H1 (cell line): ENCODE data around the gene ELANE. TPM values are rescaled to one million over a fixed set of nuclear protein-coding genes. Genes with fewer than 3 reads are reported as not detected.

Experiments used
- CTCF ChIA-PET: fragments of 300-600 bp; sonication (Branson Sonifier 250); formaldehyde crosslinking; loops from one replicate; lab custom pipeline; 2021; ENCODE audit not compliant: partially characterized antibody; lab: Charles Lee
- POLR2A ChIA-PET: fragments of 300-600 bp; sonication (Branson Sonifier 250); formaldehyde crosslinking; loops from one replicate; lab custom pipeline; 2021; ENCODE audit warnings: inconsistent platforms; ENCODE audit not compliant: partially characterized antibody; lab: Charles Lee
- DNase-seq, 2 experiments: peaks; one replicate each; pipeline versions ENCODE4 v3.0.0 to v3.0.0-alpha.2; 2010 to 2022; ENCODE audit warnings: low spot score in 2 of 2, low read depth in 1 of 2, mixed read lengths in 1 of 2
- FAIRE-seq: peaks from 2 replicates; lab custom pipeline; 2011; peaks lifted over from hg19 to GRCh38; lab: Jason Lieb, UNC
- H2AFZ ChIP-seq: 2 replicates; pipeline ENCODE4 v1.8.1; 2012; ENCODE audit warnings: low read length, inconsistent platforms
- H2AK5ac ChIP-seq: 2 replicates; pipeline ENCODE4 v1.6.1; 2013; ENCODE audit warnings: low read depth, low read length
- H2BK120ac ChIP-seq: replicated peaks from 2 replicates; pipeline ENCODE3; 2013; ENCODE audit warnings: low read depth, low read length, inconsistent platforms
- H2BK12ac ChIP-seq: 2 replicates; pipeline ENCODE4 v1.6.1; 2013; ENCODE audit warnings: low read depth, low read length
- H2BK15ac ChIP-seq: 2 replicates; pipeline ENCODE4 v1.6.1; 2013; ENCODE audit warnings: low read length
- H2BK20ac ChIP-seq: 2 replicates; pipeline ENCODE4 v1.6.1; 2013; ENCODE audit warnings: low read length
- H2BK5ac ChIP-seq: 2 replicates; pipeline ENCODE4 v1.6.1; 2013; ENCODE audit warnings: low read depth, low read length
- H3K14ac ChIP-seq: 2 replicates; pipeline ENCODE4 v1.6.1; 2013; ENCODE audit warnings: inconsistent platforms; ENCODE audit not compliant: insufficient read length
- H3K18ac ChIP-seq: 2 replicates; pipeline ENCODE4 v1.6.1; 2013; ENCODE audit warnings: low read length; ENCODE audit errors: extremely low read depth
- H3K23ac ChIP-seq: 2 replicates; pipeline ENCODE4 v1.6.1; 2013; ENCODE audit warnings: inconsistent platforms; ENCODE audit not compliant: insufficient read length
- H3K23me2 ChIP-seq: 2 replicates; pipeline ENCODE4 v1.6.1; 2013; ENCODE audit warnings: low read depth, low read length
- H3K27ac ChIP-seq: 2 replicates; pipeline ENCODE4 v1.6.1; 2011; ENCODE audit warnings: low read depth, low read length, inconsistent platforms
- H3K27me3 ChIP-seq, 4 experiments: replicated peaks in 1 of 4; 1 replicate in 1 of 4; 2 replicates in 3 of 4; pipeline versions ENCODE4 v1.6.1 to v1.8.1; 2011 to 2013; ENCODE audit warnings: low read length in 3 of 4, mild to moderate bottlenecking in 3 of 4, inconsistent platforms in 2 of 4, mixed read lengths in 2 of 4, moderate library complexity in 1 of 4; ENCODE audit not compliant: control insufficient read depth in 3 of 4, insufficient read depth in 3 of 4; ENCODE audit errors: extremely low read depth in 1 of 4
- H3K36me3 ChIP-seq, 4 experiments: 2 replicates each; pipeline versions ENCODE4 v1.6.1 to v1.8.1; 2011 to 2013; ENCODE audit warnings: mild to moderate bottlenecking in 4 of 4, low read length in 3 of 4, moderate library complexity in 2 of 4, control low read depth in 1 of 4, inconsistent platforms in 1 of 4; ENCODE audit not compliant: insufficient read depth in 4 of 4, control insufficient read depth in 2 of 4
- H3K4ac ChIP-seq: replicated peaks from 2 replicates; pipeline ENCODE3; 2013; ENCODE audit warnings: low read length, low read depth, mixed read lengths, inconsistent platforms; ENCODE audit not compliant: insufficient read length
- H3K4me1 ChIP-seq, 4 experiments: replicated peaks in 1 of 4; 1 replicate in 1 of 4; 2 replicates in 3 of 4; pipeline versions ENCODE4 v1.6.1 to v1.8.1; 2011 to 2013; ENCODE audit warnings: low read length in 3 of 4, inconsistent platforms in 2 of 4, mixed read lengths in 1 of 4; ENCODE audit not compliant: insufficient read depth in 4 of 4, control insufficient read depth in 3 of 4
- H3K4me2 ChIP-seq, 2 experiments: 2 replicates each; pipeline versions ENCODE4 v1.6.1 to v1.8.1; 2011 to 2013; ENCODE audit warnings: low read depth in 2 of 2, low read length in 2 of 2, control low read depth in 1 of 2, inconsistent platforms in 1 of 2, mild to moderate bottlenecking in 1 of 2; ENCODE audit not compliant: insufficient read depth in 1 of 2
- H3K4me3 ChIP-seq, 4 experiments: fragments of 200-600, 300-600 bp in 1 of 4; sonication (generic), shearing (Covaris generic), sonication (Bioruptor Twin) in 1 of 4; 2 replicates each; pipeline versions ENCODE4 v1.5.1 to v1.8.1; 2011 to 2016; ENCODE audit warnings: low read length in 4 of 4, low read depth in 3 of 4, control low read depth in 2 of 4, inconsistent platforms in 2 of 4, mild to moderate bottlenecking in 2 of 4, mixed read lengths in 1 of 4, moderate library complexity in 1 of 4; ENCODE audit not compliant: insufficient read depth in 2 of 4; ENCODE audit errors: extremely low read depth in 1 of 4
- H3K56ac ChIP-seq: replicated peaks from 2 replicates; pipeline ENCODE3; 2013; ENCODE audit warnings: low read depth, mild to moderate bottlenecking, mixed read lengths, low read length, inconsistent platforms; ENCODE audit not compliant: insufficient read length
- H3K79me1 ChIP-seq: 2 replicates; pipeline ENCODE4 v1.6.1; 2013; ENCODE audit warnings: low read depth, low read length, control low read depth
- H3K79me2 ChIP-seq, 2 experiments: 2 replicates each; pipeline versions ENCODE4 v1.6.1 to v1.8.1; 2012 to 2013; ENCODE audit warnings: low read length in 2 of 2, mild to moderate bottlenecking in 2 of 2, inconsistent platforms in 1 of 2; ENCODE audit not compliant: insufficient read depth in 2 of 2, control insufficient read depth in 1 of 2
- H3K9ac ChIP-seq, 4 experiments: replicated peaks in 1 of 4; 1 replicate in 1 of 4; 2 replicates in 3 of 4; pipeline versions ENCODE4 v1.6.1 to v1.8.1; 2011 to 2013; ENCODE audit warnings: low read depth in 3 of 4, low read length in 3 of 4, control low read depth in 2 of 4, mild to moderate bottlenecking in 2 of 4, moderate library complexity in 2 of 4, inconsistent platforms in 1 of 4; ENCODE audit errors: extremely low read depth in 1 of 4
- H3K9me3 ChIP-seq, 2 experiments: 2 replicates each; pipeline versions ENCODE4 v1.6.1 to v1.8.1; 2012 to 2013; ENCODE audit warnings: mild to moderate bottlenecking in 2 of 2, moderate library complexity in 2 of 2, control low read depth in 1 of 2, inconsistent platforms in 1 of 2, low read depth in 1 of 2, low read length in 1 of 2, mixed read lengths in 1 of 2; ENCODE audit not compliant: insufficient read depth in 2 of 2
- H4K20me1 ChIP-seq, 2 experiments: replicated peaks in 1 of 2; 2 replicates each; pipeline versions ENCODE3 to v1.8.1; 2011 to 2013; ENCODE audit warnings: inconsistent platforms in 2 of 2, low read length in 2 of 2, mild to moderate bottlenecking in 1 of 2; ENCODE audit not compliant: insufficient read depth in 2 of 2, control insufficient read depth in 1 of 2
- H4K5ac ChIP-seq: 2 replicates; pipeline ENCODE4 v1.6.1; 2013; ENCODE audit warnings: low read length, low read depth, mixed read lengths, inconsistent platforms; ENCODE audit not compliant: insufficient read length
- H4K8ac ChIP-seq: 2 replicates; pipeline ENCODE4 v1.8.0; 2013; ENCODE audit warnings: mild to moderate bottlenecking, moderate library complexity, low read length, inconsistent platforms; ENCODE audit not compliant: insufficient read depth; ENCODE audit errors: extremely low read depth
- H4K91ac ChIP-seq: replicated peaks from 2 replicates; pipeline ENCODE3; 2013; ENCODE audit warnings: low read length, mixed read lengths, inconsistent platforms; ENCODE audit not compliant: insufficient read length
- EGR1 ChIP-seq: IDR thresholded peaks from 2 replicates; pipeline ENCODE4 v1.6.1; 2011; ENCODE audit warnings: low read depth, low read length, borderline replicate concordance
- MAX ChIP-seq: IDR thresholded peaks from 2 replicates; pipeline ENCODE4 v1.6.1; 2012; ENCODE audit warnings: inconsistent platforms
- POLR2AphosphoS5 ChIP-seq: IDR thresholded peaks from 2 replicates; pipeline ENCODE4 v1.6.1; 2011; ENCODE audit warnings: low read depth, low read length
- SP4 ChIP-seq: IDR thresholded peaks from 2 replicates; pipeline ENCODE4 v1.6.1; 2012; ENCODE audit warnings: low read length, inconsistent platforms
- WGBS, 2 experiments: shearing (Covaris generic) in 1 of 2; methylation state at CpG; one replicate each; pipeline versions ENCODE4 v1.1.6 to v1.1.7; 2013 to 2015; ENCODE audit warnings: low lambda C conversion rate in 2 of 2, mixed read lengths in 2 of 2, inconsistent platforms in 1 of 2, low coverage in 1 of 2, missing lambda C conversion rate in 1 of 2; ENCODE audit not compliant: insufficient replicate concordance in 2 of 2, insufficient coverage in 1 of 2, insufficient read length in 1 of 2; ENCODE audit errors: extremely low coverage in 1 of 2, missing lambda C conversion rate in 1 of 2; 5-methylcytosine and 5-hydroxymethylcytosine counted together
- polyA plus RNA-seq, 7 experiments: library from polyadenylated mRNA; depleted of rRNA in 3 of 7; stranded (reverse) in 5 of 7; unstranded in 2 of 7; fragments of >200 nt in 5 of 7; fragments of 200-250 nt in 2 of 7; gene quantifications; 1 replicate in 5 of 7; 2 replicates in 1 of 7; 4 replicates in 1 of 7; pipeline versions ENCODE4 v1.2.1 to v1.2.3, GENCODE V29; 2011 to 2013; ENCODE audit warnings: missing spikeins in 2 of 7, mixed read lengths in 2 of 7
- total RNA-seq: library from RNA; stranded (reverse); fragmentation: NEBNext Ultra II Directional; extraction: Animal tissue kit (Norgen Biotek cat#: 25700); gene quantifications from 2 replicates; pipeline ENCODE4 v1.2.1, GENCODE V29; 2021

ELANE gene
- total and polyA plus RNA-seq, 2 of the 8 experiments (the other 6 are each of a cell fraction or from before 2014, with no cell fraction given) = not detected

- FAIRE-seq = no peak
- H3K27me3 ChIP-seq = no peaks in the 10 kb centered on the region
- H3K27ac ChIP-seq = no peak overlapping the region
- H3K18ac ChIP-seq = no peak overlapping the region
- H4K8ac ChIP-seq = no peak overlapping the region
- no peak overlapping the region for H3K4me2 ChIP-seq
- no peaks in the 10 kb centered on the region for H3K79me2 ChIP-seq
- no peaks in the 10 kb centered on the region; the same call in 1 of the 2 replicates for H3K79me1 ChIP-seq
- ChIA-PET CTCF (interaction anchor here (1.5 kb wide), 1 partner anchor 48 kb away, joined by 3 read pairs; no protein-coding TSS in a partner anchor), POLR2A (no interaction called here)
- no peak overlapping the region for H4K91ac ChIP-seq
- no peak overlapping the region for H2BK12ac ChIP-seq
- no peak overlapping the region; the same call in 1 of the 2 replicates for H2BK5ac ChIP-seq
- no peak overlapping the region for H2AK5ac ChIP-seq
- no peak for TF ChIP-seq EGR1
- TF ChIP-seq SP4 = no peak
- no peak for TF ChIP-seq POLR2AphosphoS5
- TF ChIP-seq MAX = no peak
- H3K14ac ChIP-seq = no peak overlapping the region
- peaks cover 3 to 22% (median 7%) of the 10 kb centered on the region in 4 experiments for H3K4me1 ChIP-seq
- H3K36me3 ChIP-seq = peaks cover 0 to 14% (median 0%) of the 10 kb centered on the region in 4 experiments; a peak in 2 of 8 replicates
- H3K9ac ChIP-seq = no peak overlapping the region
- H3K56ac ChIP-seq = no peak overlapping the region
- DNase-seq = no peak
- no peak overlapping the region for H2AFZ ChIP-seq
- H2BK120ac ChIP-seq = no peak overlapping the region
- no peak overlapping the region for H2BK20ac ChIP-seq
- WGBS, 2 experiments = 87% methylated on average over 23 of the region's 29 CpGs; no CpG with 5 or more reads in 1 of the 2 experiments
- peaks cover 0 to 3% of the 10 kb centered on the region in 2 experiments; a peak in 1 of 4 replicates for H3K9me3 ChIP-seq
- H4K20me1 ChIP-seq = peaks cover 4 to 9% of the 10 kb centered on the region in 2 experiments
- no peak overlapping the region for H3K23ac ChIP-seq
- no peak overlapping the region for H4K5ac ChIP-seq
- H2BK15ac ChIP-seq = no peak overlapping the region
- no peak overlapping the region for H3K4ac ChIP-seq
- no peak overlapping the region for H3K4me3 ChIP-seq
- no peaks in the 10 kb centered on the region for H3K23me2 ChIP-seq
Observed at GRCh38 chr19:869245-870177, 17.4 kb downstream of the ELANE start.
